Upper lobe of left lung (tissue), 4 donors: ENCODE measurements around the gene TBKBP1.

Source experiments
- CTCF ChIP-seq, 6 experiments: fragments of 450-650 bp in 4 of 6; fragments of 200-600 bp in 2 of 6; sonication (generic) in 2 of 6; IDR thresholded peaks; one replicate each; pipeline ENCODE4 v1.5.1; 2016 to 2019; ENCODE audit warnings: antibody characterized with exemption in 6 of 6
- EP300 ChIP-seq, 4 donors: sonication (generic); formaldehyde crosslinking; IDR thresholded peaks; one replicate each; pipeline ENCODE4 v1.5.1; 2017; ENCODE audit warnings: antibody characterized with exemption in 4 of 4, control low read depth in 2 of 4

GRCh38 chr17:47704736-47705135 lies 10.8 kb downstream of the TBKBP1 start:
- no peak for TF ChIP-seq CTCF (IDR thresholded peaks at IDR 0.05)
- no peak for TF ChIP-seq EP300 (IDR thresholded peaks at IDR 0.05)
